NB4 (cell line): ENCODE results near the gene SLC27A1.

ENCODE experiments used
- CTCF ChIP-seq: IDR thresholded peaks from one replicate; pipeline ENCODE4 v1.5.1; 2012; ENCODE audit warnings: low read depth, low read length
- POLR2A ChIP-seq: IDR thresholded peaks from 2 replicates; pipeline ENCODE4 v1.6.1; 2011; ENCODE audit warnings: mild to moderate bottlenecking; ENCODE audit not compliant: insufficient read length; ENCODE audit errors: extremely low read depth

GRCh38 chr19:17527326-17527725 lies 57.0 kb downstream of the SLC27A1 start:
- TF ChIP-seq POLR2A (no peak), CTCF (no peak)
